GM18858 (cell line): ENCODE data around the gene KRTAP10-2.
"Not testable (repeated sequence)": the region's sequence is repeated elsewhere in the genome, so short reads cannot be mapped to it uniquely, and the experiment has no call there.

Experiments used
- ATAC-seq: cut with Tn5 transposase; IDR thresholded peaks from one replicate; pipeline ENCODE4 v1.9.1; 2021; ENCODE audit not compliant: unreplicated experiment

The KRTAP10-2 gene

DNA sequence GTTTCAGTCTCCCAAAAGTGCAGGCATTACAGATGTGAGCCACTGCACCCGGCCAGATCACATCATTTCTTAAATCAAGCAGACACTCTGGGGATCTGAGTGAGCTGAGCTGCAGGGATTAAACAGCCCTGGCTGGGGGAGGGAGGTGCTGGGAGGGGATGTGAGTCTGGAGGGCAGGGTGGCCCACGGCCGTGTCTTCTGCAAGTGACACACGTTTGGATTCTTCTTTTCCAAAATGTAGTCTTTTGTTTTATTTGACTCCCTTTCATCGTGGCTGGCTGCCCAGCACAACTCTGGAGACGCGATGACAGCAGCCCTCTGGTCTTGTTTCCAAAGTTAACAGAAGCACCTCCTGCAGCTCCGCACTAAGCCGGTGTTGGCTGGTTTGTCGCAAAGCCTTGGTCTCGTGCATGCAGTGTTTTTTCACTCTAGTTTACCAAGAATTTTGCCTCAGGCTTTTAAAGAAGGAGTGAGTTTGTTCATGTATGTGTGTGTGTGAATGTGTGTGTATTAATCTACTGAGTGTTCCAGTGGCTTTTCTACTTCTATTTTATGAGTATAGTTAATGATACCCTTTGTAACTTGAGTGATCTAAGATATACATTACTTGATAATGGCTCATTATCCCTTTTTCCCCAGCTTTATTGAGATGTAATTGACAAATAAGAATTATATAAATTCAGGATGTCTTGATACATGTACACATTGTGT, 31.9 kb upstream of the KRTAP10-2 start:
- no peak for ATAC-seq

DNA sequence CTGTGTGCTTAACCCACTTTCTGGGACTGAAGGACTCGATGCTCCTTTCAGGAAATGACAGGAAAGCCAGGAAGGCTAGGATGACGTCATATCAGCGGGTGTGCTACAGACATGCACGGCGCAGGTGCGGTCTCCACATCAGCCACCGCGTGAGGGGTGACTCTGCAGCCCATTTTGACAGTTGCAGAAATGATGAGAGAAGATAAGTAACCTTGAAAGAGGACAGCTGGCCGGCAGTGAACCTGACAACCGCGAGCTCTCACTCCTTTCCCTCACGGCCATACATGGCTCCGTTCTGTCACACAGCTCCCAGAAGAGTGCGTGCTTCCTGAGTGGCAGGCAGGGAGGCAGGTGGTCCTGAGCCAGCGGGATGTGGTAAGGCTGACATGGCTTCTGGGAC, 30.8 kb upstream of the KRTAP10-2 start:
- ATAC-seq = no peak

DNA sequence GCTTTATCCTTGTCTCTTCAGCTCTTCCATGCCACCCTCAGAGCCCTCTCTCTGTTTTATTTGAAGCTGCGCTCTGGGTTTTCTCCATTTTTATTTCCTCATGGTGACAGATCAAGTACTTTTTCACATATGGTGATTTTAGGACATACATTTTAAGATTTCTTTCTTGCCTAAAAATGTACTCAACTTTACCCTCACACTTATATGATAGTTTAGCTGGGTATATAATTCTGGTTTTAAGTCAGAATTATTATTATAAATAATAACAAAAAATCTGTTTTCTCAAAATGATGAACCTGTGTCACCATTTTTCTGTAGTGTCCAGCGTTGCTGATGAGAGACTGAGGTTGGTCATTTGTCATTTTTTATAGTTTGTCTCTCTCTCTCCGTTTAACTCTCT, 29.9 kb upstream of the KRTAP10-2 start:
- ATAC-seq = no peak

DNA sequence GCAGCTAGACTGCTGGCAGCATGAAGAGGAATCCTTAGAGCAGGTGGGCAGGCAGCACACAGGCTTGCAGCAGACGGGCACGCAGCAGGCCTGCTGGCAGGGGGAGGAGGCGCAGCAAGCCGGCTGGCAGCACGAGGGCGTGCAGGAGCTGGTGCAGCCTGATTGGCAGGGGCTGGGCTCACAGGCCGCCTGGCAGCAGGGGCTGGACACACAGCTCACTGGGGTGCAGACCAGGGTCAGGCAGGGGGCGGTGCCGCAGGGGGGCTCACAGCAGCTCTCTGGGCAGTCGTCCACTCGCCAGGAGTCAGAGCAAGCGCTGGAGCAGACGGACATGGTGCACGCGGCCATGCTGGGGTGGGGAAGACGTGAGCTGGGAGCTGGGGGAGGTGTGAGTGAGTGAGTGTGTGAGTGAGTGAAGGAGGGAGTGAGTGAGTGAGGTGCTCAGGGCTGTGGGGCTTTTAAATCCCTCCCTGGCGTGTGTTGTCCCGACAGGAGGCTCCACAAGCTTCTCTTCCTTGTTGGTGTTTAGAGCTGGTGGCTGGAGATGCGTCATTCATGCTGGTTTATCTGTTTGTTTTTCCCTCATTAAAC, 29.0 kb upstream of the KRTAP10-2 start, which contains the start of gene KRTAP10-5:
TSS of gene KRTAP10-5 (minus strand) at position 374 of the 591 bp plus-strand sequence. CDS start at position 348, 26 bp downstream.
- ATAC-seq = not testable (repeated sequence)

DNA sequence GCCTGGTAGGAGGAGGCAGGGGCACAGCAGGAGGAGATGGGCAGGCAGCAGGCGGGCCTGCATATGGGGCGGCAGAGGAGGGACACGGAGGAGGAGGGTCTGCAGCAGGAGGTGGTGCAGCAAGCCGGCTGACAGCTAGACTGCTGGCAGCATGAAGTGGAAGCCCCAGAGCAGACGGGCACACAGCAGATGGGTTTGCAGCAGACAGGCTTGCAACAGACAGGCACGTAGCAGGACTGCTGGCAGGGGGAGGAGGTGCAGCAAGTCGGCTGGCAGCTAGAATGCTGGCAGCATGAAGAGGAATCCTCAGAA, 28.5 kb upstream of the KRTAP10-2 start:
- ATAC-seq = no peak

DNA sequence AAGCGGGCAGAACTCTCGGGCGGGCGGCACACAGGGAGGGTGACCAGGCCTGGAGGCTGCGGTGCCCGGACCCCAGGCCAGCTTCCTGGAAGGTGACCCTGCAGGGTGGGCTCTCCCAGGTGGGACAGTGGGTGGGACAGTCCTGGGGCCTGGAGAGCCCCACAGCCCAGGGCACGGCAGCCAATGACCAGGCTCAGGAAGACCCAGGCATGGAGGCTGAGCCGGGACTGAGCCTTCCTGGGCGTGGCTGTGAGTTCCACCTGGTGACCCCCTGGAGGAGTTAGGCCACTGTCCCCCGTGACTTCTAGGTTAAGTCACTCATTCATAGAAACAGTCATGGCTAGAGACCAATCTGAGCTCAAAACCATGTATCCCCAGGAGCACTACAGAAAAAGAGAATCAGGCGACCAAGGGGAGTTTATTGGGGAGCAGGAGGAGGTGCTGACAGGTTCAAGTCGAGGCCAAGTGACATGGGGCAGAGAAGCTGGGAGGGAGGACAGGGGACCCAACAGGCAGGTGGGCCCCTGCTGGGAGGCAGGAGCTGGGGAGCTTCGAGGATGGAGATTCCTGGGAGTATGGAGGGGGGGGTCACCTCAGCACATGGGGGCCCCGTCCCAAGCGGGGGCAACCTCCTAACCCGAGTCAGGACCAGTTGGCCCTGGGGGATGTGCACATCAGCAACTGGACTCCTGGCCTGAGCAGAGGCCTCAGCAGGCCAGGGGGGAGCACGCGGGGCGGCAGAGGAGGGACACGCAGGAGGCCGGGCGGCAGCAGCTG, 27.9 kb upstream of the KRTAP10-2 start:
- ATAC-seq = no peak

DNA sequence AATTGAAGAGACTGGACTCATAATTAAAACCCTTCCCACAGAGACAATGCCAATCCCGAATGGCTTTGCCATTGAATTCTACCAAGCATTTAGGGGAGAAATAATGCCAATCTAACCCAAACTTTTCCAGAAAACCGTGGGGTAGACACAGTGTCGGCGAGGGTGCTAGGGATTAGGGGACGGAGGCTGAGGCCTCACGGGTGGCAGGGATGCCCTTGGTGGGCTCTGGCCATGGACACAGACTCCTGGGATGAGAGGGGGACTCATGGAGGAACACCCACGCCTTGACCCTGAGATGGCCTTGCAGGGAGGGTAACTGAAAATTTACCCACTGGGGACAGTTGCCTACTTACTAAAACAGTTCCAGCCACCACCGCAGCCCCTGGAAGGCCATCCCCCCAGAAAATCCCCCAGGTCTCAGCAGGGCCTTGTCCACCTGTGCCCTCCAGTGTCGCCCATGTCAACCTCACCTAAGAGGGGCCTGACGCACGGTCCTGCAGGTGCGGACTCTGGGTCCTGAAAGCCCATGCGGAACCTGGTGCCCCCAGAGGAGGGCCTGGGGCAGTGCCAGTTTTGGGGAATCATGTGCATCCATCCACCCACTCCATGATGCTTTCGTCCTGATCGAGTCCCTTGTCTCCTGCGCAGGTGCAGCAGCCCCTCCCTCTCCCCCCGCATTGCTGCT, 27.2 kb upstream of the KRTAP10-2 start:
- no peak for ATAC-seq

DNA sequence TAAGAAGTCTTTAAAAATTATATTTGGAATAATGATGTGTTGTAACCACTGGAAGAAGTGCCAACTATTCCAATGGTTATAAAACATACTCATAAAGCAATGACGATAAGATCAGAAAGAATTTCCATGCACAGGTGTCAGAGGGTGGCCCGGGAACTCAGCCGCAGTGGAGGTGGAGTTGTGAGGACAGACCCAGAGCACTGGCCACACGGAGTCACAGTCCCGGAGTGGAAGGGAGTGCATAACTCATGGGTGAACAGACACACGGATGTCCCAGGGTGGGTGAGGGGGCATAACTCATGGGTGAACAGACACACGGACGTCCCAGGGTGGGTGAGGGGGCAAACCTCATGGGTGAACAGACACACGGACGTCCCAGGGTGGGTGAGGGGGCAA, 24.7 kb upstream of the KRTAP10-2 start:
- no peak for ATAC-seq

DNA sequence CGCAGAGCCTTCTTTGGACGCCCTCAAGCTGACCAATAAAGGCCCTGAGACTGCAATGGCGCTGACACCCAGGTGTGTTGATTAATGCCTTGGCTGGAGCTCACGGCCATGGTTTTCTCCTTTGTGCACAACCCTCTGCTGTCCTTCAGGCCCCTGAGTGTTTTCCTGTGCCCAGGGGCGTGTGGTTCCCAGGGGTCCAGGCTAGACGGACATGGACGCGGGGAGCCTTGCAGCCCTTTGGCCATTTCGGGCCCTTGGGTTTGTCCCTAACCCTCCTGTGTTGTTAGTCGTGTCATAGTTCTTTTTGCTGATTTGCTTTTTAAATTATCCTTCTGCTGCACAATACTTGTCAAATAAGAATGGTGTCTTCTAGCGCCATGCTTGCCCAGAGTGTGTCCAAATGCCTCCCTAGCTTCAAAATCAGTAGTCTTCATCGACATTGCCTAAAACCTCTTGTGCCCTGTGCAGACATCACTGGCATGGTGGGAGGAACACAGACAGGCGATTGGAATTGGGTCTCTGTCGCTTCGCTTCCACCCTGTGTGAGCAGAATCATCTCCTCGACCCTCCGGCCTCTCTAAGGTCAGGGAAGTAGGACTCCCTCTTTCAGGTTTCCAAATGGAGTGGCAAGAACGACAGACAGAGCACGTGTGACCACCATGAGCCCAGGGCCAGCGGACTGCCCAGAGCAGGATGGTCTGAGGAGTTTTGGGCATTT, 24.2 kb upstream of the KRTAP10-2 start:
- no peak for ATAC-seq

DNA sequence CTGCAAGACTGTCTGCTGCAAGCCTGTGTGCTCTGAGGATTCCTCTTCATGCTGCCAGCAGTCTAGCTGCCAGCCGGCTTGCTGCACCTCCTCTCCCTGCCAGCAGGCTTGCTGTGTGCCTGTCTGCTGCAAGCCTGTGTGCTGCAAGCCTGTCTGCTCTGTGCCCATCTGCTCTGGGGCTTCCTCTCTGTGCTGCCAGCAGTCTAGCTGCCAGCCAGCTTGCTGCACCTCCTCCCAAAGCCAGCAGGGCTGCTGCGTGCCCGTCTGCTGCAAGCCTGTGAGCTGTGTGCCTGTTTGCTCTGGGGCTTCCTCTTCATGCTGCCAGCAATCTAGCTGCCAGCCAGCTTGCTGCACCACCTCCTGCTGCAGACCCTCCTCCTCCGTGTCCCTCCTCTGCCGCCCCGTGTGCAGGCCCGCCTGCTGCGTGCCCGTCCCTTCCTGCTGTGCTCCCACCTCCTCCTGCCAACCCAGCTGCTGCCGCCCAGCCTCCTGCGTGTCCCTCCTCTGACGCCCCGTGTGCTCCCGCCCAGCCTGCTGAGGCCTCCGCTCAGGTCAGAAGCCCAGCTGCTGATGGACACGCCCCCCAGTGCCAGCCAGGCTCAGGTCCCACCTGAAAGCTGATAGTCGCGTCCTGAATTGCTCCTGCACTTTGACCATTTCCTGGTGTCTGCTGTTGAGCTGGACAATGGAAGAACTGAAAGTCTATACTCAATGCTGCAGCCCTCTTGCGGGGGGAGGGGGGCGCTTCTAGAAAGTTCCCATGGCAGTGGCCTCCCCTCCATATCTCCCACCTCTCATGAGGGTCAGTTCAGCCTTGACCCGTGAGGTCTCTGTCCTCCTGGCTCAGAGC, 23.4 kb upstream of the KRTAP10-2 start:
- ATAC-seq = no peak

DNA sequence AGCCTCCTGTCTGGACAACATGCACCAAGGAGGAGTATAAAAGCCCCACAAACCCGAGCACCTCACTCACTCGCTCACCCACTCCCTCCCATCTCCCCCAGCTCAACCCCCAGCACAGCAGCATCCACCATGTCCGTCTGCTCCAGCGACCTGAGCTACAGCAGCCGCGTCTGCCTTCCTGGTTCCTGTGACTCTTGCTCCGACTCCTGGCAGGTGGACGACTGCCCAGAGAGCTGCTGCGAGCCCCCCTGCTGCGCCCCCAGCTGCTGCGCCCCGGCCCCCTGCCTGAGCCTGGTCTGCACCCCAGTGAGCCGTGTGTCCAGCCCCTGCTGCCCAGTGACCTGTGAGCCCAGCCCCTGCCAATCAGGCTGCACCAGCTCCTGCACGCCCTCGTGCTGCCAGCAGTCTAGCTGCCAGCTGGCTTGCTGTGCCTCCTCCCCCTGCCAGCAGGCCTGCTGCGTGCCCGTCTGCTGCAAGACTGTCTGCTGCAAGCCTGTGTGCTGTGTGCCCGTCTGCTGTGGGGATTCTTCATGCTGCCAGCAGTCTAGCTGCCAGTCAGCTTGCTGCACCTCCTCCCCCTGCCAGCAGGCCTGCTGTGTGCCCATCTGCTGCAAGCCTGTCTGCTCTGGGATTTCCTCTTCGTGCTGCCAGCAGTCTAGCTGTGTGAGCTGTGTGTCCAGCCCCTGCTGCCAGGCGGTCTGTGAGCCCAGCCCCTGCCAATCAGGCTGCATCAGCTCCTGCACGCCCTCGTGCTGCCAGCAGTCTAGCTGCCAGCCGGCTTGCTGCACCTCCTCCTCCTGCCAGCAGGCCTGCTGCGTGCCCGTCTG, 22.5 kb upstream of the KRTAP10-2 start, which contains the start of gene KRTAP10-4:
TSS of gene KRTAP10-4 (plus strand) at position 100 of the 827 bp plus-strand sequence. CDS start at position 130, 30 bp downstream.
- not testable (repeated sequence) for ATAC-seq

DNA sequence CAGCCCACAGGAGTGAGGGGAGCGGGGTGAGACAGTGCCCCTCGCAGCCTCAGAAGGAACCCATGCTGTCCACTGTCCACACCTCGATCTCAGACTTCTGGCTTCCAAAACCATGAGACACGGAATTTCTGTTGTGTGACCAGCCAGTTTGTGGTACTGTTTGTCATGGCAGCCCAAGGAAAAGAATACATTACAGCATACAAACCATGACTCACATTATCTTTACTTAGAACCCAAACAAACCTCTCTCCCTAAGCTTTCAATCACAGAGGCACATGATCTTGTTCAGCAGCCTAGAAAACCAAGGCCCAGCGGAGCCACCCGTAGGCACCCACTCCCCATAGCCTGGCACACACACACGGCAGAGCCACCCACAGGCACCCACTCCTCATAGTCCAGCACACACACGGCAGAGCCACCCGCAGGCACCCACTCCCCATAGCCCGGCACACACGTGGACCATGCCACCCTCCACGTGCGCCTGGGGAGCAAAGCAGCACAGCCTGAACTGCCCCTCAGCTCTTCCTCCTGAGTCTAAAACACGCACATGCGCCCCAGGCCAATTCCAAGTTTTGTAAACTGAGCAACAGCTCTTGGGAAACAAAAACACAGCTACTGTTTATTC, 21.8 kb upstream of the KRTAP10-2 start:
- no peak for ATAC-seq

DNA sequence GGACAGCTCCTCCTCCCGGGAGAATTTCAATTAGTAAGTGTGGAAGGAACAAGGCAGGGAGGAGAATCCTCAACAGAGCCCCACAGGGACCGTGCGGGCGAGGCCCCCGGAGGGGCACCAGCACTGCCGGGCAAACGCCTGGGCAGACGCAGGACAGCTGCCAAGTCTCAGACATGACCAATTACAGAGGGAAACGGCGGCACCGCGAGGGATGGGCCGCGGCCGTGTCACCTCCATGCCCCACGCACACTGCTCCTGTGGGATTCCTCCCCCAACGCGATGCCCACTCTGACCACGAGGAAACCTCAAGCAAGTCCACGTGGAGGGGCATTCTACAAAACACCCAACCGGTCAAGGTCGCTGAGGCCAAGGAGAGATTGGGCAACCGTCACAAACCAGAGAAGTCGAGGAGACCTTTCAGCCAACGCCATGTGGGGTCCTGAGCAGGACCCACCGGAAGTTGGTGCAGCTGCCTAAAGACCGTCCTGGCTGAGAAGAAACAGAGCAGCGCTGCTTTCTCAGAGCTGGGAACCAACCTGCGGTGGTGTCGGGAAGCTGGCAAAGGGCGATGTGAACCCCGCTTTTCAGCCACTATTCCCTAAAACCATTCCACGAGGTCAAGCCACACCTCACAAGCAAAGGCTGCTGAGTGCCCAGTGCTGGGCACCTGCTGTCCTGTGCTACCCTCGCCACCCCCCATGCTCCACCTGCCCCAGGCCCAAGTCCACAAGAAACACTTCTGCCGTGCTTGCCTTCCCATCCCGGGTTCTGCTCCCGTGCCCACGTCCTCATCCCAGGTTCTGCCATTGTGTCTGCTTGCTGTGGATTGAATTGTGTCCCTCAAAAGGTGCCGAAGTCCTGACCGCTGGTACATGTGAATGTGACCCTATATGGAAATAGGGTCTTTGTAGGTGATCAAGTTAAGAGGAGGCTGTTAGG, 20.8 kb upstream of the KRTAP10-2 start:
- ATAC-seq = no peak

DNA sequence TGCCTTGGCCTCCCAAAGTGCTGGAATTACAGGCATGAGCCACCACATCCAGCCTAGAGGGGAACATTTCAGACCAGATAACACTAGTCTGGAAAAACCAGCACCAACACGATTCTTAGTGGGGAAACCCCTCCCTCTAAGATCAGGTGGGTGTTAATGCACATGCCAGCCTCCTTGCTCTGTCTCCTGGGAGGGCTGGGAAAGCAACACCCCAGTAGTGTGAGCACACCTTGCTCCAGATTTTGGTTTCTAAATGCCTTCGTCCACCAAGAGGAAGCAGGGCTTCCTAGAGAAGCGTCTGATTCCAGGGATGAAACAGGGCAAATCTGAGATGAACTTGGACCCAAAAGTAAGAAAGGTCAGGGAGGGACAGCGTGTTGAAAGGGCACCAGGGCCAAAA, 20.0 kb upstream of the KRTAP10-2 start:
- ATAC-seq = no peak

DNA sequence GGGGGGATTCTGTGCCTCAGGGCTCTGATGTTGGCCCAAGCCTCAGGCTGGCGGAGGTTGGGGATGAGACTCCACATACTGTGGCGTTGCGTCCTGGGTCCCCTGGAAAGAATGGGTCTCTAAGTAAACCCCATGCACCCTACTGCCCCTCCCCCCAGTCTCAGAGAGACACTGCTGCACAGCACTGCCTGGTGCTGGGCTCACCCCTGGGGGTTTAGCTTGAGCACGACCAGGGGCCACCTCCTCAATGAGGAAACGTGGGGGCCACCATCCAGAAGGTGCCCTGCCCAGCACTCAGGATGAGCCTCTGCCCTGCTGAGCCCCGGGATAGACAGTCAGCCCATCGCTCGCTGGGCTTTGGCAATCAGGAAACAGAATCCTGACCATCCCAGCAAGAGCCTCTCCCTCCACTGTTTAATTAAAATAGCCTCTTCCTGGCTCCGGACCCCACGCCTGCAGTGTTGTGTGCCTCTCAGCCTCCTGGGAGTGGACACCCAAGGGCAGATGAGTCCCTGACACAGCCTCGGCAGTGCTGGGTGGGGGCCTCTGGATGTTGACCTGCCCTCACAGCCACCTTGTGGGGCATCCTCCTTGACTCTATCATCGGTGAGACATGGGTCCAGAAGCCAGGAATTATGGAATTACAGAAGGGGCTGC, 18.7 kb upstream of the KRTAP10-2 start:
- no peak for ATAC-seq

DNA sequence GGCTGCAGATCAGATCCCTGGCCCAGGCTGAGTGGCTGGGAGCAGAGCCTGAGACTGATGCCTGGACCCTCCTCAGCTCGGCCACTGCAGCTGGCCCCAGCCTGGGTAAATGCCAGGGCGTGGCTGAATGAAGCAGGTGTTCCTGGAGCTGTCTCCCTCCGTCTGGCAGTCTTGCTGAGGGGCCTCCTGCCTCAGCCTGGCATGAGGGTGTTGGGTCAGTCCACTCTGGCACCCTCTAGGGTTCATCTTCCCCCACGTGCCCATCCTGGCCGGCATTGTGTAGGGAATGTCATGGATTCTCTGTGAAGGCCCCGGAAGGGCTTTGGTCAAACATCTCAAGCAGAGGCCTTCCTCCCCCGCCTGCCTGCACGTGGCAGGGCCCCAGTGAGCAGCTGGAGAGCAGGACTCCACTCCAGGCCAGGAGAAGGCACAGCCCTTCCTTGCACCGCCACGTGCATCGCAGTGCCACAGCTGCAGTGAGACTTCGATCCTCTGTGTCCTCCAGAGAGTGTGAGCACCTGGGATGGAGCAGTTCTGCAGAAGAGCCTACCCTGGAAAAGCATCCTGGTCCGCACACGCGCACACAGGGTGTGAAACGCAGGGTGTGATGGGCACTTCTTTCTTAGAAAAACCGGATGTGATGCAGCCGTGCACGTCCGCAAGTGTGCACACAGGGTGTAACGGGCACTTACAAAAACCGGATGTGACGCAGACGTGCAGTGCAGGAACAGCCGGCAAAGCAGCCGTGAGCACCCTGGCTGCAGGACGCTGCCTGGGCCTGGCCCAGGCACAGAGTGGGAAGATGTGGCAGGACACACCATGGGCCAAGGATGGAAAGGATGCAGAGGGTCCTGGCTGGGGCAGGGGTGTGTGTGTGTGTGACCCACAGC, 17.6 kb upstream of the KRTAP10-2 start:
- no peak for ATAC-seq
